GM12875 (cell line): Measurements from ENCODE around the gene ANKRD13D.

Experiments used
- H3K4me3 ChIP-seq: one replicate; pipeline ENCODE4 v1.5.1; 2011; ENCODE audit warnings: low read depth, low read length, control low read depth
- TF ChIP-seq, protein P1 (sequence below): IDR thresholded peaks from 2 replicates; pipeline ENCODE4 v1.5.1; 2011; ENCODE audit warnings: low read depth, mild to moderate bottlenecking, control low read depth, inconsistent platforms, low read length, moderate library complexity, borderline replicate concordance; ENCODE audit not compliant: insufficient read depth

The ANKRD13D gene

DNA sequence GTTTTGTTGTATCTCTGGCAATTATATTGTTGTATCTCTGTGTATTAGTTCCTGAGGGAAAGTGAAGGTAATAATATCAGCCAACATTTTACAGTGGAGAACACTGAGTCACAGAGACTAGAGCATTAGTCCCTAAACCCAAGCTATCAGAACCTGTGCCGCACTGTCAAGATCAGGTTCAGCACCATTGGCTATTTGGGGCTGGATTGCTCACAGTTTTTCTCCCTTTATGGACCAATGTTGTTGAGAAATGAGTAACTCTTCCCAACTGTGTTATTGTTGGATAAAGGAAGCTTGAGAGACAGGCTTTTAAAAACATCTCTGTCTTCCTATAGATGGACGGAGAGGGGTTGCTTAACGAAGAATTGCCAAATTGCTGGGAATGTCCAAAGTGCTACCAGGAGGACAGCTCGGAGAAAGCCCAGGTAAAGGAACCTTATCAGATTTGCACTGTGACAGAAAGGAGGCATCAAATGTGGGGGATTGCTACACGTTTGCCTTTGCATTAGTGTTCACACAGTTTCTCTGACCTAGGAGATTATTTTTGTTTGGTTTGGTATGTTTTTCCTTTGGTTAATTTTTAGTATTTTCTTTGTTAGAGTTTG is 41.1 kb upstream of the ANKRD13D start:
- H3K4me3 ChIP-seq = no peak overlapping the region
- TF ChIP-seq, protein P1, sequence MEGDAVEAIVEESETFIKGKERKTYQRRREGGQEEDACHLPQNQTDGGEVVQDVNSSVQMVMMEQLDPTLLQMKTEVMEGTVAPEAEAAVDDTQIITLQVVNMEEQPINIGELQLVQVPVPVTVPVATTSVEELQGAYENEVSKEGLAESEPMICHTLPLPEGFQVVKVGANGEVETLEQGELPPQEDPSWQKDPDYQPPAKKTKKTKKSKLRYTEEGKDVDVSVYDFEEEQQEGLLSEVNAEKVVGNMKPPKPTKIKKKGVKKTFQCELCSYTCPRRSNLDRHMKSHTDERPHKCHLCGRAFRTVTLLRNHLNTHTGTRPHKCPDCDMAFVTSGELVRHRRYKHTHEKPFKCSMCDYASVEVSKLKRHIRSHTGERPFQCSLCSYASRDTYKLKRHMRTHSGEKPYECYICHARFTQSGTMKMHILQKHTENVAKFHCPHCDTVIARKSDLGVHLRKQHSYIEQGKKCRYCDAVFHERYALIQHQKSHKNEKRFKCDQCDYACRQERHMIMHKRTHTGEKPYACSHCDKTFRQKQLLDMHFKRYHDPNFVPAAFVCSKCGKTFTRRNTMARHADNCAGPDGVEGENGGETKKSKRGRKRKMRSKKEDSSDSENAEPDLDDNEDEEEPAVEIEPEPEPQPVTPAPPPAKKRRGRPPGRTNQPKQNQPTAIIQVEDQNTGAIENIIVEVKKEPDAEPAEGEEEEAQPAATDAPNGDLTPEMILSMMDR = no peak

DNA sequence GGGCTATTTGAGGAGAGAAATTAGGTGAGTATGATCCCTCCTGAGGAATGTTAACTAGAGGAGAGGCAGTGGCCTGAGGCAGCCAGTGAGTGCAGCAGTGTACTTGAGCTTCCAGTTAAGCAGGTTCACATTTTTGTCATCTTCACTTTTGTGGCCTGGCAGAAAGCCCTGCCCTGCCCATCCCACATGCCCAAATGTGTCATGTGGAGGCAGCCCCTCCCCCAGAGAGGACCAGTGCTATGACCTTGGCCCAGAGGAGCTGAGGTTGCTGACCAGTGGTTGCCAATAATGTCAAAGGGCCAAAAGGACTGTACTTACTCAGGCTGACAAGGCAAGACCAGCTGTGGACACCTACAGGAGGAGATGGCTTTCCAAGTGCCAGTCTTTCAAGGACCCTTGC is 40.5 kb upstream of the ANKRD13D start:
- H3K4me3 ChIP-seq = no peak overlapping the region
- TF ChIP-seq, protein P1 = no peak

DNA sequence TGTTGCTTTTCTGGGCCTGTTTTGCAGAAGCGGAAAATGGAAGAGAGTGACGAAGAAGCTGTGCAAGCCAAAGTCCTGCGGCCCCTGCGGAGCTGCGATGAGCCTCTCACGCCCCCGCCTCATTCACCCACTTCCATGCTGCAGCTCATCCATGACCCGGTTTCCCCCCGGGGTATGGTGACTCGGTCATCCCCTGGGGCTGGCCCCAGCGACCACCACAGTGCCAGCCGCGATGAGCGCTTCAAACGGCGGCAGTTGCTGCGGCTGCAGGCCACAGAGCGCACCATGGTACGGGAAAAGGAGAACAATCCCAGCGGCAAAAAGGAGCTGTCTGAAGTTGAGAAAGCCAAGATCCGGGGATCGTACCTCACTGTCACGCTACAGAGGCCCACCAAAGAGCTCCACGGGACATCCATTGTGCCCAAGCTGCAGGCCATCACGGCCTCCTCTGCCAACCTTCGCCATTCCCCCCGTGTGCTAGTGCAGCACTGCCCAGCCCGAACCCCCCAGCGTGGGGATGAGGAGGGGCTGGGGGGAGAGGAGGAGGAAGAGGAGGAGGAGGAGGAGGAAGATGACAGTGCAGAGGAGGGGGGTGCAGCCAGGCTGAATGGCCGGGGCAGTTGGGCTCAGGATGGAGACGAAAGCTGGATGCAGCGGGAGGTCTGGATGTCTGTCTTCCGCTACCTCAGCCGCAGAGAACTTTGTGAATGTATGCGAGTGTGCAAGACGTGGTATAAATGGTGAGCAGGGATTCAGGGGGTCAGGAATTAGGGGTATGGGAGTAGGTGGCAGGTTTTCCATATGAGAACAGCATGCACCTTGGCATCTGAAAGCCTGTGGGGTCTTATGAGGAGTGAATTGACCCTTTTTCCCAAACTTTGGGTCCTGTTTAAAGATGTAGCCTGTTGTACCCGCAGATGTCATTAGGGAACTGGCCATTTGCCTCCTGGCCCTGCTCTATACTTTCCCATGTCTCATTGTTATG is 38.8 kb upstream of the ANKRD13D start:
- H3K4me3 ChIP-seq = no peak overlapping the region

DNA sequence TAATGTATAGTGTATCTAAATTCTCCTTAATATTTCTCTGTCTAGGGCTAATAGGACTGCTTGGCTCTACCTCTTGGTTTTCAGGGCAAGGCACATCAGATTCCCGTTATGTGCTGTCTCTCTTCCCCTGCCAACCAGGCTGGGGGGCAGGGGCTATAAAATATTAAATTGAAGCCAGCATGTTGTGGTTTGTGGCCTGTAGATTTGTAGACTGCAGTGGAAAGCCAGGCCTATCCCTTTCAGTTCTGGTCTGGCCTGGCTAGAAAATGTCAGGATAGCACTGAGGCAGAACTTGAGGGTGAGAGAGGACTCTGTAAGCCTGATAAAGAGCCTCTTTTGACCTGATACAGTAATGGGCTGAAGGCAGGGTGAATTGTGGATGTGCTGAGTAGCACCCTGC is 37.3 kb upstream of the ANKRD13D start:
- H3K4me3 ChIP-seq = no peak overlapping the region
- TF ChIP-seq, protein P1 = no peak

More for the DNA sequence above, 38.8 kb upstream of the ANKRD13D start:
- TF ChIP-seq, protein P1 = no peak

DNA sequence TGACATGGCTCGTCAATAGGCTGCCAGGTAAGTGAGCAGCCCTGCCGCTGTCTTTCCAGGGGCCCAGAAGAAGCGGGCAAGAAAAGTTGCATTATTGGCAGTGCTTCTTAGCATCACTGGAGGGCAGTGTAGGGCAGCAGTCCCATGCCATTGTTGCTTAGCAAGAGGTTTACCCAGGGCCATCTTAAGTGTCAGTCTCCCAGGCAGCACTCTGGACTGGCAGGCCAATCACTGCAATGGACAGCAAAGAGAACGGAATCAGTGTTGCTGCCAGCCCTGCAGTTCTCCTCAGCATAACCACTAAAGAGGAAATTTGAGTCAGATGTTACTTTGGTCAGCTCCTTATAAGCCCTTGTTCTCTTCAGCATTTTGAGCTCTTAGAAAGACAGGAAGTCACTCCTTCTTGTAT is 36.3 kb upstream of the ANKRD13D start:
- no peak overlapping the region for H3K4me3 ChIP-seq
- TF ChIP-seq, protein P1 = peak; percentile 36; the same call in 1 of the 2 replicates

DNA sequence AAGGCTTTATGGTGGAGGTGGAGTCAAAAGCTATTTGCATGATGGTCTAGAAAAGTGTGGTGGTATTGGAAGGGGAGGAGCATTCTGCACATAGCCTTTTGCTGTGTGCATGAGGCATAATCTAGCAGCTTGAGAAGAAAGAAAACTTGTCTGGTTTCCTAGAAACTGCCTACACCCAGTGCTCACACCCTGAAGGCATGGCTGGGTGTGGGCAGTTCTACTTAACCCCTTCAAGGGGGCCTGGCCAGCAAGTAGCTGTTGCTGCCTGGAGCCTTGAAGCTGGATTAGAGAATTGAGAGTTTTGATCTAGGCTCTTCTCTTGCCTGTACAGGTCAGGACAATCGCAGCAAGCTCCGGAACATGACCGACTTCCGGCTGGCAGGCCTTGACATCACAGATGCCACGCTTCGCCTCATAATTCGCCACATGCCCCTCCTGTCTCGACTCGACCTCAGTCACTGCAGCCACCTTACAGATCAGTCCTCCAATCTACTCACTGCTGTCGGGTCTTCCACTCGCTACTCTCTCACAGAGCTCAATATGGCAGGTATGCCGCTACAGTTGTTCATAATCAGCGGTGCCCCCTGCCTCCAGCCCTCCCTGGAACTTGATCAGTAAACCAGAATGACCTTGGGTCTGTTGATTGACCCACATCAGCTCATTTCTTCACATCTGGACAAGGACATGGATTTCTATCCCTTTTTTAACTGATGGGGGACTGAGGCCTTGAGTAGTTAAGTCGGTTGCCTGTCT is 35.1 kb upstream of the ANKRD13D start:
- TF ChIP-seq, protein P1 = no peak
- no peak overlapping the region for H3K4me3 ChIP-seq
